GM12872 (cell line): Measurements from ENCODE around the gene VWA7.

Experiments
- TF ChIP-seq, protein P1 (sequence below): IDR thresholded peaks from 3 replicates; pipeline ENCODE4 v1.5.1; 2011; ENCODE audit warnings: low read depth, mild to moderate bottlenecking, low read length, moderate library complexity; ENCODE audit not compliant: insufficient read depth

The VWA7 gene

DNA sequence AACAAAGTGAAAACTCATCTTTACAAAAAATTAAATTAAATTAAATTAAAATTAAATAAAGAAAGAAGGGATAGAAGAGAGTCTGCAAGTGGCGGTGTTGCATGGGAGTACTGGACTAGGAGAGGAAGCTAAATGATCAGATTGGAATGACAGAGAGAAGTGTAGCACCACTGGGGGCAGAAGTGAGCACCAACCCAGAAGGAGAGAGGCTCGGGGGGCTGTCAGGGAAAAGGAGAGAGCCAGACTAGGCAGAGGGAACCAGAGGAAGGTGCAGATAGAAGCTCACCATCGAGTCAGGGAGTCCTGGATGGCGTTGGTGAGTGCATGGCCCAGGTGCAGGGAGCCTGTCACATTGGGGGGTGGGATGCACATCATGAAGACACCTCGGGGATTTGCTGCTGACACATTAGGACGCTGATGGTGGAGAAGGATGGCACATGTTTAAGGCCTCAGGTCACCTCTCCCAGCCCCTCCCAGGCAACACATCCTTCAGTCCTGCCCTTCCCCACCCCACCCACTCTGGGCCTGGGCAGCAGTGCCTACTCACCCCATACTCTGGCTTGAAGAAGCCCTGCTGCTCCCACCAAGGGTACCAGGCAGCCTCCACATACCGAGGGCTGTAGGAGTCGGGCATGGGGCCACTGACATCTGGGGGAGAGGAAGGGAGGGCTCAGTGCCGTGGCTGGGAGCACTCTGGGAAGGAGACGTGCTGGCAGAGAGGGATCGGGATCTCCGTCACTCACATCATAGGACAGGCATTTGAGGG lies 14.4 kb upstream of the VWA7 start:
- TF ChIP-seq, protein P1, sequence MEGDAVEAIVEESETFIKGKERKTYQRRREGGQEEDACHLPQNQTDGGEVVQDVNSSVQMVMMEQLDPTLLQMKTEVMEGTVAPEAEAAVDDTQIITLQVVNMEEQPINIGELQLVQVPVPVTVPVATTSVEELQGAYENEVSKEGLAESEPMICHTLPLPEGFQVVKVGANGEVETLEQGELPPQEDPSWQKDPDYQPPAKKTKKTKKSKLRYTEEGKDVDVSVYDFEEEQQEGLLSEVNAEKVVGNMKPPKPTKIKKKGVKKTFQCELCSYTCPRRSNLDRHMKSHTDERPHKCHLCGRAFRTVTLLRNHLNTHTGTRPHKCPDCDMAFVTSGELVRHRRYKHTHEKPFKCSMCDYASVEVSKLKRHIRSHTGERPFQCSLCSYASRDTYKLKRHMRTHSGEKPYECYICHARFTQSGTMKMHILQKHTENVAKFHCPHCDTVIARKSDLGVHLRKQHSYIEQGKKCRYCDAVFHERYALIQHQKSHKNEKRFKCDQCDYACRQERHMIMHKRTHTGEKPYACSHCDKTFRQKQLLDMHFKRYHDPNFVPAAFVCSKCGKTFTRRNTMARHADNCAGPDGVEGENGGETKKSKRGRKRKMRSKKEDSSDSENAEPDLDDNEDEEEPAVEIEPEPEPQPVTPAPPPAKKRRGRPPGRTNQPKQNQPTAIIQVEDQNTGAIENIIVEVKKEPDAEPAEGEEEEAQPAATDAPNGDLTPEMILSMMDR: peak; percentile 79

DNA sequence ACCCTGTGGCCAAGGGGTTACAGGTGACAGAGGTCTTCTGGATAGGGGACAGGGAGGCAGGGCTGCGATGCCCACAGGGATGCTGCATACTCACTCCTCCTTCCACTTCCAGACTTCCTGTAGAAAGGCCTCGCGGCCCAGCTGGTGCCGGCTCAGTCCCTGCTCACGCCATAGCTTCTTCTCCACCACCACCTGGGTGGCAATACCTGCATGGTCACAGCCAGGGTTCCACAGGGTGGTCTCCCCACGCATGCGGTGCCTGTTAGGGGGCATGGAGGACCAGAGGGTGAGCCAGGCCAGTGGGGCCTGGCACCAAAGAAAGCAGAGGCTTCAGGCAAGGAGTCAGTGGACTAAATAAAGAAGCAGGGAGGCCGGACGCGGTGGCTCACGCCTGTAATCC lies 8.3 kb upstream of the VWA7 start:
- TF ChIP-seq, protein P1: no peak

DNA sequence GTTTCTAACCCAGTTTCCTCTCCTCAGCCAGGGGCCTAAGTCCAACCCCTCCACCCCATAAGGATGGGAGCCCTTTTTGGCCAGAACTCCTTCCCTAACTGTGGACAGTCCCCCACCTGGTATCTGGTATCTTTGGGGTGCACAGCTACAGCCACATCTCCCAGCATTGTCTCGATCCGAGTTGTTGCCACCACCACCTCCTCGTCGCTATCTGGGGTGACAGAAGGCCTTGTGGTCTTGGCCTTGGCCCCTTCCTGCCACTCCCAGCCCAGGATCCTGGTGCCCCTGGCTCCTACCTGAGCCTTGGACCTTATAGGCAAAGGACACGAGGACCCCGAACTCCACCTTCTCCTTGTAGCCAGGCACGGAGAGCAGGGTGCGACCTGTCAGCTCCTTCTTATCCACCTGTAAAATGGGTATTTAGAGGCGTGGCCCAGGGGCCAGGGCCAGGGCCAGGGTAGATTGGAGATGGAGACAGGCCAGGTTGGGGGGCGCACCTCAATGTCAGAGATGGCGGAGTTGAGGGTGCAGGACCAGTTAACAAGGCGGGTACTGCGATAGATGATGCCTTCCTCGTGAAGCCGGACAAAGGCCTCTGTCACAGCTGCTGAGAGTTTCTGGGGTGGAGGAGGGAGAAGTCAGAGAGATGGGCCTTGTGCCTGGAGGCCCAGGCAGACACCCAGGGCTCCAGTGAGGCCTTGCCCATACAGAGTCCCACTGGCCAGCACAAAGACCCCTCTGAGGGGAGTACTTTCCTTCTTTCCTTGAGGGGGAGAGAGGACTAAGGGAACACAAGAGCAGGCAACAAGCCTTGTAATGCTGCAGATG lies 7.2 kb upstream of the VWA7 start:
- TF ChIP-seq, protein P1: no peak

DNA sequence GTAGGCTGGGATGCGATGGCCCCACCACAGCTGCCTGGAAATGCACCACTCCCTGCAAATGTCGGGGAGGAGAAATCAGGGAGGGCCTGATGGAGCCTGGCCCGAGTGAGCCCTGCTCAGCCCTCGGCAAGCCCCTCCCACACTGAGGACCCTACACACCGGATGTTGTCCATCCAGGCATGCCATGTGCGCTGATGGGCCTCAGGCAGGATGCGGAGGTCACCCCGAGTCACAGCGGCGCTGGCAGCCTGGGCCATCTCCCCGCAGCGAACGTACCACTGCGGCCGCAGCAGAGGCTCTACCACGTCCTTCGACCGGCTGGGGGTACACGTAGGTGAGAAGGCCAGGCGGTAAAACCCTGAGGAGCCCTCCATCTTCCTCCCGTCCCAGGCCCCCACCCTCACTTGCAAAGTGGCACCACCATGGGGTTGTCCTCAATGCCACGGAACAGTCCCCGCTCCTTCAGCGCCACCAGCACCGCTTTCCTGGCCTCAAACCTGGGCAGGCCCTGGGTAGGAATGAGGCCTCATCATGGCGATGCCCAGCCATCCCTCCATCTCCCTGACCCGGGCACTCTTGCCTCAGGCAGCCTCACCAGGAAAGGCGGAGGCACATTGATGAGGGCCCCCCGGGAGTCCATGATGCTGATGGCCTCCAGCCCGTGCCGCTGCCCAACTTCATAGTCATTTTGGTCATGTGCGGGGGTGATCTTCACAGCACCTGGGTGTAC lies 5.2 kb upstream of the VWA7 start:
- TF ChIP-seq, protein P1: no peak

DNA sequence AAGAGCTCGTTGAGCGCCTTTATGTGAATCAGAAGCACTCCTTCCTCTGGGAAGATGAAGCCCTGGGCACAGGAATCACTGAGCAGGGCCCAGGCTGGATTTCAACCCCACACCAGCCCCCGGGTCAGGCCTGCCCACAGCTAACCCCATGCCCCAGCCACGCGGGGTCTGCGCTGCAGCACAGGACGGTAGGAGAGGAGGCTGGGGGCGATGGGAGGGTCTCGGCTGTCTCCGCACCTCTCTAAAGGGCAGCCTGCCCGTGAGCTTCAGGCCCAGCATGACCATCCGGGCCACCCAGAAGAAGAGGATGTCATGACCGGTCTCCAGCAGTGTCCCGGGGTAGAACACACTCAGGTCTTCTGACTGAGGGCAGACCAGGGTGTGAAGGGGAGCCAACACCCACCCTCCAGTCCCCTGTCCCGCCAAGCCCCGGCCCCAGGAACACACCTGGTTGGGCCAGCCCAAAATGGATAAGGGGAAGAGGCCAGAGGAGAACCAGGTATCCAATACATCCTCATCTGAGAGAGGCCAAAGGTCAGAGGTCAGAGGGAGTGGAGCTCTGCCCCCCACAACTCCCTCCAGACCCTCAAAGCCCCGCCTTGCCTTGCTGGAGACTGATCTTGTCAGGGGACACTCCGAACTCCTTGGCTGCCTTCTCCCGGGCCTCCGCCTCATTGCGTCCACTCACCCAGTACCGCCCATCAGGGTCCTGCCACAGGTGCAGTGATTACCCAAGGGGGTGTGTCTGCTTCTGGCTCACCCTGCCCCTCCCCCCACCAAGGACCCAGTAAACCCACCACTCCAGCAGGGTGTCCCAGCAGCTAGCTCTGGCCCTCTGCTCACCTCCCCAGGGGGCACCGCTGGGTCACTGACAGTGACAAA lies 4.4 kb upstream of the VWA7 start:
- TF ChIP-seq, protein P1: no peak

DNA sequence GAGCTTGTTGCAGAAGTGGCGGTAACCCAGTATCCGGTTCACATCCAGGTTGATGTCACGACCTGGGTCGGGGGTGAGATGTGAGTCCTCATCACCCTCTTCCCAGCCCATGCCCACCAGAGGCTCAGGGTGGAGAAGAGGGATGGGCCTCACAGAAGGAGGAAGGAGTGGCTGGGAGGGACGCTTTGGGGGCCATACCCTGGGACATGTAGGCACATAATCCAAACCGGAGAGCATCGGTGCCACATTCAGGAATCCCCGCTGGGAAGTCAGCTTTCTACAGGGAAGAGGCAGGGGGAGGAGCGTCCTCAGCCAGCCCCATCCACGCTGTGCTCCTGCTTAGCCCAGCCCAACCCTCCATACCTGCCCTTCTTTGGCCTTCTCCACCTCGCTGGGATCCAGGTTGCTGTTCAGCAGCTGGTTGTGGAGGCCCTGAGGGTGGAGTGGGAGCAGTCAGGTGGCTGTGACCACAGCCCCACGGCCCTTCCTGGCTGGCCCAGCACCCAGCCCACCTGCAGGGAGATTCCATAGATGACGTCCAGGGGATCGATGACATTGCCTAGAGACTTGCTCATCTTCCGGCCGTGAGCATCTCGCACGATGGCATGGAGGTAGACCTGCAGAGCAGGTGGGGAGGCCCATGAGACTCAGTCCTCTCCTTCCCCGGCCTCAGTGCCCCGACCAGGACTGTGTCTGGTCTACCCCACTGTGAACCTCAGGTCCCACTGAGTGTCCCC lies 3.5 kb upstream of the VWA7 start:
- TF ChIP-seq, protein P1: no peak
